ENCODE data around the gene UGT1A5.

The UGT1A5 gene

GRCh38 chr2:233817361-233817911 lies 104.7 kb downstream of the UGT1A5 start:
- no peak overlapping the region for H3K18ac ChIP-seq (ENCODE audit: low read depth in 1 of 2, low read length in 2 of 2)
- no peak overlapping the region for H4K91ac ChIP-seq (ENCODE audit: low read length)
- no peak overlapping the region for H3K14ac ChIP-seq (ENCODE audit: low read length in 2 of 2)
- H3K4me3 ChIP-seq (ENCODE audit: insufficient read depth in 1 of 2, low read depth in 1 of 2, low read length in 2 of 2): peak overlapping the region in 1 of 2 experiments; percentile 23
- H4K8ac ChIP-seq (ENCODE audit: low read length): no peak overlapping the region
- no peak overlapping the region for H2BK12ac ChIP-seq (ENCODE audit: low read length in 2 of 2)
- H3K9me3 ChIP-seq (ENCODE audit: control insufficient read depth, low read length): no peaks in the 10 kb centered on the region
- no peak overlapping the region for H2AK5ac ChIP-seq (ENCODE audit: low read length, severe bottlenecking)
- no peak overlapping the region for H3K4ac ChIP-seq (ENCODE audit: low read depth in 1 of 2, low read length in 2 of 2)
- no peak overlapping the region for H2BK120ac ChIP-seq (ENCODE audit: low read depth, low read length)
- no peaks in the 10 kb centered on the region for H3K36me3 ChIP-seq (ENCODE audit: control insufficient read depth in 1 of 2, insufficient read depth in 2 of 2, low read depth in 1 of 2, low read length in 2 of 2)
- H3K27me3 ChIP-seq (ENCODE audit: control insufficient read depth in 1 of 2, insufficient read depth in 1 of 2, low read length in 2 of 2): peaks cover 15 to 41% of the 10 kb centered on the region in 2 experiments
- peaks cover 4% of the 10 kb centered on the region for H3K4me1 ChIP-seq (ENCODE audit: control insufficient read depth, insufficient read depth, low read depth, low read length)
- 74% methylated on average over 3 of the region's 3 CpGs for WGBS
- no peak overlapping the region for H2AFZ ChIP-seq (ENCODE audit: low read depth, low read length)
- H2BK5ac ChIP-seq (ENCODE audit: low read depth, low read length, poor library complexity, severe bottlenecking): no peak overlapping the region
- H2BK15ac ChIP-seq (ENCODE audit: low read depth, poor library complexity, severe bottlenecking): no peak overlapping the region
- DNase-seq: no peak
- no peaks in the 10 kb centered on the region for H3K79me1 ChIP-seq (replicated peaks; ENCODE audit: low read length, poor library complexity, severe bottlenecking)
- no peak overlapping the region for H3K27ac ChIP-seq (ENCODE audit: low read length, poor library complexity, severe bottlenecking)
- no peak overlapping the region for H3K23ac ChIP-seq (ENCODE audit: low read length in 2 of 2)
- H3K9ac ChIP-seq (ENCODE audit: low read length): no peak overlapping the region
- H3K4me2 ChIP-seq (ENCODE audit: low read length, poor library complexity, severe bottlenecking): no peak overlapping the region

GRCh38 chr2:233817995-233818638 lies 105.4 kb downstream of the UGT1A5 start:
- Histone ChIP-seq H3K14ac (ENCODE audit: low read length in 2 of 2) (no peak overlapping the region), H3K4ac (ENCODE audit: low read depth in 1 of 2, low read length in 2 of 2) (no peak overlapping the region), H3K18ac (ENCODE audit: low read depth in 1 of 2, low read length in 2 of 2) (no peak overlapping the region), H3K4me2 (ENCODE audit: low read length, poor library complexity, severe bottlenecking) (no peak overlapping the region), H3K36me3 (ENCODE audit: control insufficient read depth in 1 of 2, insufficient read depth in 2 of 2, low read depth in 1 of 2, low read length in 2 of 2) (no peaks in the 10 kb centered on the region), H3K9ac (ENCODE audit: low read length) (no peak overlapping the region), H3K79me1 (replicated peaks; ENCODE audit: low read length, poor library complexity, severe bottlenecking) (no peaks in the 10 kb centered on the region), H4K8ac (ENCODE audit: low read length) (no peak overlapping the region), H3K23ac (ENCODE audit: low read length in 2 of 2) (no peak overlapping the region), H2BK5ac (ENCODE audit: low read depth, low read length, poor library complexity, severe bottlenecking) (no peak overlapping the region), H2AFZ (ENCODE audit: low read depth, low read length) (no peak overlapping the region), H2BK12ac (ENCODE audit: low read length in 2 of 2) (no peak overlapping the region), H3K27ac (ENCODE audit: low read length, poor library complexity, severe bottlenecking) (no peak overlapping the region), H3K4me1 (ENCODE audit: control insufficient read depth, insufficient read depth, low read depth, low read length) (peaks cover 4% of the 10 kb centered on the region), H2BK15ac (ENCODE audit: low read depth, poor library complexity, severe bottlenecking) (no peak overlapping the region), H4K91ac (ENCODE audit: low read length) (no peak overlapping the region), H2AK5ac (ENCODE audit: low read length, severe bottlenecking) (no peak overlapping the region), H3K9me3 (ENCODE audit: control insufficient read depth, low read length) (no peaks in the 10 kb centered on the region), H2BK120ac (ENCODE audit: low read depth, low read length) (no peak overlapping the region), H3K27me3 (ENCODE audit: control insufficient read depth in 1 of 2, insufficient read depth in 1 of 2, low read length in 2 of 2) (peaks cover 18 to 36% of the 10 kb centered on the region in 2 experiments), H3K4me3 (ENCODE audit: insufficient read depth in 1 of 2, low read depth in 1 of 2, low read length in 2 of 2) (no peak overlapping the region)
- WGBS: 94% methylated on average over 11 of the region's 11 CpGs
- DNase-seq: no peak

- Histone ChIP-seq H3K27me3 (ENCODE audit: control insufficient read depth in 1 of 2, insufficient read depth in 1 of 2, low read length in 2 of 2) (peaks cover 21 to 29% of the 10 kb centered on the region in 2 experiments), H3K18ac (ENCODE audit: low read depth in 1 of 2, low read length in 2 of 2) (no peak overlapping the region), H2AK5ac (ENCODE audit: low read length, severe bottlenecking) (no peak overlapping the region), H2AFZ (ENCODE audit: low read depth, low read length) (no peak overlapping the region), H3K36me3 (ENCODE audit: control insufficient read depth in 1 of 2, insufficient read depth in 2 of 2, low read depth in 1 of 2, low read length in 2 of 2) (no peaks in the 10 kb centered on the region), H4K91ac (ENCODE audit: low read length) (no peak overlapping the region), H3K4me3 (ENCODE audit: insufficient read depth in 1 of 2, low read depth in 1 of 2, low read length in 2 of 2) (no peak overlapping the region), H2BK5ac (ENCODE audit: low read depth, low read length, poor library complexity, severe bottlenecking) (no peak overlapping the region), H3K9me3 (ENCODE audit: control insufficient read depth, low read length) (no peaks in the 10 kb centered on the region), H3K4me2 (ENCODE audit: low read length, poor library complexity, severe bottlenecking) (no peak overlapping the region), H3K27ac (ENCODE audit: low read length, poor library complexity, severe bottlenecking) (no peak overlapping the region), H3K79me1 (replicated peaks; ENCODE audit: low read length, poor library complexity, severe bottlenecking) (no peaks in the 10 kb centered on the region), H3K4ac (ENCODE audit: low read depth in 1 of 2, low read length in 2 of 2) (no peak overlapping the region), H3K4me1 (ENCODE audit: control insufficient read depth, insufficient read depth, low read depth, low read length) (peaks cover 4% of the 10 kb centered on the region), H3K14ac (ENCODE audit: low read length in 2 of 2) (no peak overlapping the region), H4K8ac (ENCODE audit: low read length) (no peak overlapping the region), H3K9ac (ENCODE audit: low read length) (no peak overlapping the region), H2BK12ac (ENCODE audit: low read length in 2 of 2) (no peak overlapping the region), H2BK15ac (ENCODE audit: low read depth, poor library complexity, severe bottlenecking) (no peak overlapping the region), H3K23ac (ENCODE audit: low read length in 2 of 2) (no peak overlapping the region), H2BK120ac (ENCODE audit: low read depth, low read length) (no peak overlapping the region)
- no peak for DNase-seq
- WGBS: 67% methylated on average over 17 of the region's 17 CpGs
These were observed 106.2 kb downstream of the UGT1A5 start for GRCh38 chr2:233818639-233819621.
